HL-60 (cell line): ENCODE measurements around the gene BEST2.
A peak's percentile ranks its signal among the peaks of the same experiment; 100 is the strongest.

ENCODE experiments used
- DNase-seq, 2 experiments: peaks; one replicate each; pipeline ENCODE4 v3.0.0-alpha.2; 2010 to 2020; ENCODE audit warnings: low read depth in 1 of 2, low spot score in 1 of 2
- H3K27ac ChIP-seq: fragments of 250-450 bp; sonication (Bioruptor Pico); replicated peaks from 2 replicates; pipeline ENCODE4 v1.5.1; 2020; ENCODE audit warnings: mild to moderate bottlenecking, moderate library complexity
- H3K27me3 ChIP-seq: fragments of 250-450 bp; sonication (Bioruptor Pico); 2 replicates; pipeline ENCODE4 v1.5.1; 2021; ENCODE audit warnings: mild to moderate bottlenecking, moderate library complexity; ENCODE audit not compliant: insufficient read depth, poor library complexity, severe bottlenecking
- H3K4me3 ChIP-seq: replicated peaks from 2 replicates; pipeline ENCODE4 v1.5.1; 2011; ENCODE audit warnings: mild to moderate bottlenecking, control low read depth, low read length; ENCODE audit not compliant: insufficient read depth
- GABPA ChIP-seq: IDR thresholded peaks from 2 replicates; pipeline ENCODE4 v1.6.1; 2012; ENCODE audit warnings: low read depth
- POLR2AphosphoS5 ChIP-seq: IDR thresholded peaks from 2 replicates; pipeline ENCODE4 v1.6.1; 2012; ENCODE audit warnings: low read depth
- REST ChIP-seq: IDR thresholded peaks from 2 replicates; pipeline ENCODE4 v1.6.1; 2012; ENCODE audit warnings: low read depth; ENCODE audit not compliant: insufficient replicate concordance
- SPI1 ChIP-seq: IDR thresholded peaks from 2 replicates; pipeline ENCODE4 v1.6.1; 2012; ENCODE audit warnings: low read depth, mild to moderate bottlenecking, borderline replicate concordance
- TF ChIP-seq, protein P1 (sequence below): IDR thresholded peaks from one replicate; pipeline ENCODE4 v1.5.1; 2011; ENCODE audit warnings: low read length, control low read depth, inconsistent platforms; ENCODE audit not compliant: insufficient read depth

BEST2 gene

DNA sequence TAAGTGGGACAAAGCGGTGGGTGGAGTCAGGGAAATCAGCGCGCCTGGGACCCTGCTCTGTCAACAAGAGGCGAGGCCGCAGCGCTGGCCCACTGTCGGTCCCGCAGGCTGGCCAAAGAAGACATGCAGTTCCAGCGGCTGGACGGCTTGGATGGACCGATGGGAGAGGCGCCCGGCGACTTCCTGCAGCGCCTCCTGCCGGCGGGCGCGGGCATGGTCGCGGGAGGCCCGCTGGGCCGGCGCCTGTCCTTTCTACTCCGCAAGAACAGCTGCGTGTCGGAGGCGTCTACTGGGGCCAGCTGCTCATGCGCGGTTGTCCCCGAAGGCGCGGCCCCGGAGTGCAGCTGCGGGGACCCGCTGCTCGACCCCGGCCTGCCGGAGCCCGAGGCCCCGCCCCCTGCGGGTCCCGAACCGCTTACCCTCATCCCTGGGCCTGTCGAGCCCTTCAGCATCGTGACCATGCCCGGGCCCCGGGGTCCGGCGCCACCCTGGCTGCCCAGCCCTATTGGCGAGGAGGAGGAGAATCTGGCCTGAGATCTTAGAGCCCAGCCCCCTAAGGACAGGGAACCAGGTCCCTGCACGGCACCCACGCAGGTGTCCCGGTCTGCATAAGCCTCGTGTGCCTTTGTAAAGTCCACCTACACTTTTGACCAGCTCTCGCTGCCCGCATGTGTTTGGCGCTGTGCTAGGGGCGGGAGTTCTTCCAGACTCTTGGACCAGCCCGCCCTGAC is 6.1 kb downstream of the BEST2 start:
- DNase-seq = peak in 1 of 2 experiments; percentile 59
- Histone ChIP-seq H3K27ac (no peak overlapping the region), H3K27me3 (no peaks in the 10 kb centered on the region), H3K4me3 (no peak overlapping the region; the same call in 1 of the 2 replicates)
- TF ChIP-seq SPI1 = no peak
- no peak for TF ChIP-seq REST
- TF ChIP-seq, protein P1, sequence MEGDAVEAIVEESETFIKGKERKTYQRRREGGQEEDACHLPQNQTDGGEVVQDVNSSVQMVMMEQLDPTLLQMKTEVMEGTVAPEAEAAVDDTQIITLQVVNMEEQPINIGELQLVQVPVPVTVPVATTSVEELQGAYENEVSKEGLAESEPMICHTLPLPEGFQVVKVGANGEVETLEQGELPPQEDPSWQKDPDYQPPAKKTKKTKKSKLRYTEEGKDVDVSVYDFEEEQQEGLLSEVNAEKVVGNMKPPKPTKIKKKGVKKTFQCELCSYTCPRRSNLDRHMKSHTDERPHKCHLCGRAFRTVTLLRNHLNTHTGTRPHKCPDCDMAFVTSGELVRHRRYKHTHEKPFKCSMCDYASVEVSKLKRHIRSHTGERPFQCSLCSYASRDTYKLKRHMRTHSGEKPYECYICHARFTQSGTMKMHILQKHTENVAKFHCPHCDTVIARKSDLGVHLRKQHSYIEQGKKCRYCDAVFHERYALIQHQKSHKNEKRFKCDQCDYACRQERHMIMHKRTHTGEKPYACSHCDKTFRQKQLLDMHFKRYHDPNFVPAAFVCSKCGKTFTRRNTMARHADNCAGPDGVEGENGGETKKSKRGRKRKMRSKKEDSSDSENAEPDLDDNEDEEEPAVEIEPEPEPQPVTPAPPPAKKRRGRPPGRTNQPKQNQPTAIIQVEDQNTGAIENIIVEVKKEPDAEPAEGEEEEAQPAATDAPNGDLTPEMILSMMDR = peak; percentile 82

DNA sequence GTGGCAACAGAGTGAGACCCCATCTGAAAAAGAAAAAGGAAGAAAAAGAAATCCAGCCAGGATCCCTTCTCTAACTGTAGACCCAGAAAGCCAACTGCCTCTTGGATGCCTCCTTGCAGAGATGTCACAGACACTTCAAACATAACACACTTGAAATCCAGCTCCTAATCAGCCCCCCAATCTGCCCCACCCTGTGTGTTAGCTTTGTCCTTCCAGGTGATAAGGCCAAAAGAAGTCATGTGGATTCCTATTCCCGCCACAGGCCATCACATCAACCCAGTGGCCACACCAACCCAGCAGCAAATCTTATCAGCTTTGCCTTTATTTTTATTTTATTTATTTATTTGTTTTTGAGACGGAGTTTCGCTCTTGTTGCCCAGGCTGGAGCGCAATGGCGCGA is 8.1 kb downstream of the BEST2 start:
- DNase-seq = no peak
- TF ChIP-seq POLR2AphosphoS5 = no peak
- no peak for TF ChIP-seq SPI1
- no peak for TF ChIP-seq REST
- TF ChIP-seq GABPA = no peak
- TF ChIP-seq, protein P1 = no peak
- no peak overlapping the region for H3K27ac ChIP-seq
- H3K4me3 ChIP-seq = no peak overlapping the region
- H3K27me3 ChIP-seq = no peaks in the 10 kb centered on the region

DNA sequence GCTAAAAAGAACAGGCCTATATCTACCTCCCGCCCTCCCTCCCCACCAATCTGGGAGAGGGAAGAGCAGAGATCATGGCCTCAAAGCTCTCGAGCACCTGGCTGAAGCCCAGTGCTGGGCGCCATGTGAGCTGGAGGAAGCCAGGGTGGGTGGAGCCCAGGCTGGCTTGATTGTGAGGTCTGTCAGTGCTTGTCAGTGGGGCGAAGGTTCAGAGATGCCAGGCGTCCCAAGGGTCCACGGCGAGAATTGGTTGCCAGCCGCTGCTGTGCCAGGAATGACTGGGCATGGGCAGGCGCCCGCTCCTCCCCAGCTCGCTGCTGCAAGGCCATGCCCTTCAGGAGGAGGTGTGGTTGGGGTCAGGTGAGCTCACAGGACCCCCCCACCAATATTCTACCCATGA is 11.5 kb downstream of the BEST2 start:
- Histone ChIP-seq H3K27me3 (no peaks in the 10 kb centered on the region), H3K27ac (no peak overlapping the region), H3K4me3 (no peak overlapping the region)
- TF ChIP-seq GABPA = no peak
- TF ChIP-seq, protein P1 = no peak
- no peak for TF ChIP-seq SPI1
- no peak for TF ChIP-seq REST
- no peak for TF ChIP-seq POLR2AphosphoS5
- no peak for DNase-seq
